Neural cell (in vitro differentiated cells): Measurements from ENCODE around the gene ARTN. TPM values are rescaled to one million over a fixed set of nuclear protein-coding genes. Genes with fewer than 3 reads are reported as not detected.

Experiments
- H2AFZ ChIP-seq: fragments of 200-600, 300-800 bp; sonication (generic), shearing (Covaris generic); 2 replicates; pipeline ENCODE4 v1.6.0; 2014; ENCODE audit warnings: low read depth, mild to moderate bottlenecking, antibody characterized with exemption, low read length, moderate library complexity
- H3F3A ChIP-seq: fragments of 200-600 bp; shearing (Covaris generic); 2 replicates; pipeline ENCODE4 v1.6.1; 2016; ENCODE audit warnings: mild to moderate bottlenecking, moderate library complexity, mixed read lengths, antibody characterized with exemption, low read length; ENCODE audit not compliant: insufficient read depth, poor library complexity, severe bottlenecking
- H3K27ac ChIP-seq: fragments of 200-600, 300-800 bp; sonication (generic), shearing (Covaris generic); 2 replicates; pipeline ENCODE4 v1.5.1; 2014; ENCODE audit warnings: mild to moderate bottlenecking, low read length, moderate library complexity
- H3K27me3 ChIP-seq: fragments of 300-800, 200-600 bp; sonication (generic), shearing (Covaris generic); 2 replicates; pipeline ENCODE4 v1.6.0; 2014; ENCODE audit warnings: mild to moderate bottlenecking, low read depth, low read length, moderate library complexity; ENCODE audit not compliant: insufficient read depth
- H3K36me3 ChIP-seq: fragments of 300-800, 200-600 bp; sonication (generic), shearing (Covaris generic); 2 replicates; pipeline ENCODE4 v1.5.1; 2014; ENCODE audit warnings: mild to moderate bottlenecking, antibody characterized with exemption, low read length, moderate library complexity; ENCODE audit not compliant: insufficient read depth
- H3K4me2 ChIP-seq: fragments of 300-800, 200-600 bp; sonication (generic), shearing (Covaris generic); 2 replicates; pipeline ENCODE4 v1.6.0; 2014; ENCODE audit warnings: mild to moderate bottlenecking, low read length
- H3K4me3 ChIP-seq: fragments of 300-800, 200-600 bp; sonication (generic), shearing (Covaris generic); 2 replicates; pipeline ENCODE4 v1.5.1; 2014; ENCODE audit warnings: mild to moderate bottlenecking, low read length, moderate library complexity
- H3K79me2 ChIP-seq: fragments of 200-600 bp; shearing (Covaris generic); replicated peaks from 2 replicates; pipeline ENCODE4 v1.6.0; 2014; ENCODE audit warnings: mild to moderate bottlenecking, low read length, moderate library complexity; ENCODE audit not compliant: insufficient read depth
- H3K9ac ChIP-seq: fragments of 300-800, 200-600 bp; sonication (generic), shearing (Covaris generic); 2 replicates; pipeline ENCODE4 v1.6.1; 2016; ENCODE audit warnings: mild to moderate bottlenecking, low read length, mixed read lengths
- H3K9me2 ChIP-seq: fragments of 200-600 bp; shearing (Covaris generic); 2 replicates; pipeline ENCODE4 v1.6.1; 2016; ENCODE audit warnings: mild to moderate bottlenecking, low read length, mixed read lengths; ENCODE audit not compliant: insufficient read depth
- H3K9me3 ChIP-seq: fragments of 200-600, 300-800 bp; sonication (generic), shearing (Covaris generic); 2 replicates; pipeline ENCODE4 v1.6.1; 2016; ENCODE audit warnings: mild to moderate bottlenecking, mixed run types, low read length, moderate library complexity, mixed read lengths
- H4K20me1 ChIP-seq: fragments of 200-600 bp; shearing (Covaris generic); 2 replicates; pipeline ENCODE4 v1.6.1; 2016; ENCODE audit warnings: mild to moderate bottlenecking, mixed run types; ENCODE audit not compliant: insufficient read depth
- EP300 ChIP-seq: fragments of 450-650 bp; conservative IDR thresholded peaks from 2 replicates; pipeline ENCODE4 v1.6.1; 2014; ENCODE audit warnings: antibody characterized with exemption, mild to moderate bottlenecking, moderate library complexity; ENCODE audit not compliant: poor library complexity, severe bottlenecking
- EZH2 ChIP-seq: fragments of 200-600, 300-800 bp; shearing (Covaris generic), sonication (generic); IDR thresholded peaks from 2 replicates; pipeline ENCODE4 v1.6.1; 2014; ENCODE audit warnings: antibody characterized with exemption, low read length, borderline replicate concordance, mild to moderate bottlenecking; ENCODE audit not compliant: insufficient read depth, poor library complexity, severe bottlenecking
- MXI1 ChIP-seq: fragments of 450-650 bp; conservative IDR thresholded peaks from 2 replicates; pipeline ENCODE4 v1.6.1; 2014; ENCODE audit warnings: antibody characterized with exemption, mild to moderate bottlenecking; ENCODE audit not compliant: poor library complexity, severe bottlenecking
- POLR2AphosphoS5 ChIP-seq: IDR thresholded peaks from 2 replicates; pipeline ENCODE4 v1.6.1; 2012
- RAD21 ChIP-seq: fragments of 450-650 bp; conservative IDR thresholded peaks from 2 replicates; pipeline ENCODE4 v1.6.1; 2014; ENCODE audit warnings: antibody characterized with exemption, mild to moderate bottlenecking, moderate library complexity
- SMC3 ChIP-seq: fragments of 450-650 bp; conservative IDR thresholded peaks from 2 replicates; pipeline ENCODE4 v1.6.1; 2014; ENCODE audit warnings: antibody characterized with exemption, mild to moderate bottlenecking, moderate library complexity; ENCODE audit not compliant: poor library complexity
- TAF1 ChIP-seq: IDR thresholded peaks from 2 replicates; pipeline ENCODE4 v1.6.1; 2012; ENCODE audit warnings: low read depth
- polyA plus RNA-seq: library from polyadenylated mRNA; depleted of rRNA; stranded (reverse); fragments of >200 nt; gene quantifications from 2 replicates; pipeline ENCODE4 v1.2.3, GENCODE V29; 2014
- TF ChIP-seq, protein P1 (sequence below): fragments of 450-650 bp; IDR thresholded peaks from 2 replicates; pipeline ENCODE4 v1.5.1; 2014; ENCODE audit warnings: antibody characterized with exemption, mild to moderate bottlenecking, moderate library complexity; ENCODE audit not compliant: poor library complexity, severe bottlenecking
- TF ChIP-seq, protein P2 (sequence below): IDR thresholded peaks from 2 replicates; pipeline ENCODE4 v1.6.1; 2012; ENCODE audit warnings: borderline replicate concordance

The ARTN gene
- polyA plus RNA-seq, 1 donor from 2014 or later, result 1.4 TPM

DNA sequence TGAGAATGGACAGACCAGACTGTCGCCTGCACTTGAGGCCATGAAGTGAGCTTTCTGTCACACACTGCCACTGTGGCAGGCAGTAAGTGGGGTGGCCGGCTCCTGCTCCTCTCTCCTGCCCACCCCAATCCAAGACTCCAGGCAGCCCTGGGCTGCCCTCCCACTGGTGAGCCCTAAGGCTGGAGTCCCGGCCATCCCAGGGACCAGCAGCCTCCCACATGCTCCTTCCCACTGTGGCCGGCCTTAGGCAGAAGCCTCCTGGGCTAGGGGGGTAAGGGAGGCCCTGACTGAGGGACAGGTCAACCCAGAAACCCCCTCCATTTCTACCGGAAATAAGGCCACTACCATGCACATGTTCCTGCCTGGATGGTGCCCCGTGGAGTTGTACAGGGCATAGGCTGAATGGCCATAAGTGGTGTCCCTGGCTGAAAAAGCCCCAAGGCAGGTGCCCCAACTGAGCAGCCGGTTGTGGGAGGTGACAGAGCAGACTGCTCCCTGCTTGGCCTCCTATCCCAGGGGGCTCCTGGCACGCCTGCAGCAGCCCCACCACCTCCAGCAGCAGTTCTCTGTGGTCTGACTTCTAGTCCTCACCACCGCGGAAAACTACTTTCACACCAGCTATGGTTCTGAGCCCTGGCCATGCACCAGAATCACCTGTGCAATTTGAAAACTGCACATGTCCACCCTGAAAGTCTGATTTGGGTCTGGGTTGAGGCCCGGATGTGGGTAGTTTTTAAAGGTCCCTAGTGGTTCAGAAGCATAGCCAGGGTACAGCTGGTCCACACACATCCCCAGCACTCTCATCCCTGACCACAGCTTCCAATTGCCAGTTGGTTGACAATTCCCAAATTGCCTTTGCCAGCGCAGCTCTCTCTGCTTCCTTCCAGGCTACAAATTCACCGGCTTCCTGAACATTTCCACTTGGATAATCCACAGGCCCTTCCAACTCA lies 1.6 kb upstream of the ARTN start:
- no peak overlapping the region for H3K27ac ChIP-seq
- H3K4me3 ChIP-seq, result no peak overlapping the region
- H3K79me2 ChIP-seq, result no peaks in the 10 kb centered on the region
- no peaks in the 10 kb centered on the region for H3K36me3 ChIP-seq
- no peaks in the 10 kb centered on the region for H3F3A ChIP-seq
- H2AFZ ChIP-seq, result no peak overlapping the region
- no peak for TF ChIP-seq EP300
- no peak for TF ChIP-seq TAF1
- TF ChIP-seq EZH2, result no peak
- TF ChIP-seq, protein P1, sequence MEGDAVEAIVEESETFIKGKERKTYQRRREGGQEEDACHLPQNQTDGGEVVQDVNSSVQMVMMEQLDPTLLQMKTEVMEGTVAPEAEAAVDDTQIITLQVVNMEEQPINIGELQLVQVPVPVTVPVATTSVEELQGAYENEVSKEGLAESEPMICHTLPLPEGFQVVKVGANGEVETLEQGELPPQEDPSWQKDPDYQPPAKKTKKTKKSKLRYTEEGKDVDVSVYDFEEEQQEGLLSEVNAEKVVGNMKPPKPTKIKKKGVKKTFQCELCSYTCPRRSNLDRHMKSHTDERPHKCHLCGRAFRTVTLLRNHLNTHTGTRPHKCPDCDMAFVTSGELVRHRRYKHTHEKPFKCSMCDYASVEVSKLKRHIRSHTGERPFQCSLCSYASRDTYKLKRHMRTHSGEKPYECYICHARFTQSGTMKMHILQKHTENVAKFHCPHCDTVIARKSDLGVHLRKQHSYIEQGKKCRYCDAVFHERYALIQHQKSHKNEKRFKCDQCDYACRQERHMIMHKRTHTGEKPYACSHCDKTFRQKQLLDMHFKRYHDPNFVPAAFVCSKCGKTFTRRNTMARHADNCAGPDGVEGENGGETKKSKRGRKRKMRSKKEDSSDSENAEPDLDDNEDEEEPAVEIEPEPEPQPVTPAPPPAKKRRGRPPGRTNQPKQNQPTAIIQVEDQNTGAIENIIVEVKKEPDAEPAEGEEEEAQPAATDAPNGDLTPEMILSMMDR, result no peak
- TF ChIP-seq RAD21, result no peak
- TF ChIP-seq MXI1, result no peak
- no peak for TF ChIP-seq POLR2AphosphoS5
- no peak for TF ChIP-seq SMC3
- TF ChIP-seq, protein P2, sequence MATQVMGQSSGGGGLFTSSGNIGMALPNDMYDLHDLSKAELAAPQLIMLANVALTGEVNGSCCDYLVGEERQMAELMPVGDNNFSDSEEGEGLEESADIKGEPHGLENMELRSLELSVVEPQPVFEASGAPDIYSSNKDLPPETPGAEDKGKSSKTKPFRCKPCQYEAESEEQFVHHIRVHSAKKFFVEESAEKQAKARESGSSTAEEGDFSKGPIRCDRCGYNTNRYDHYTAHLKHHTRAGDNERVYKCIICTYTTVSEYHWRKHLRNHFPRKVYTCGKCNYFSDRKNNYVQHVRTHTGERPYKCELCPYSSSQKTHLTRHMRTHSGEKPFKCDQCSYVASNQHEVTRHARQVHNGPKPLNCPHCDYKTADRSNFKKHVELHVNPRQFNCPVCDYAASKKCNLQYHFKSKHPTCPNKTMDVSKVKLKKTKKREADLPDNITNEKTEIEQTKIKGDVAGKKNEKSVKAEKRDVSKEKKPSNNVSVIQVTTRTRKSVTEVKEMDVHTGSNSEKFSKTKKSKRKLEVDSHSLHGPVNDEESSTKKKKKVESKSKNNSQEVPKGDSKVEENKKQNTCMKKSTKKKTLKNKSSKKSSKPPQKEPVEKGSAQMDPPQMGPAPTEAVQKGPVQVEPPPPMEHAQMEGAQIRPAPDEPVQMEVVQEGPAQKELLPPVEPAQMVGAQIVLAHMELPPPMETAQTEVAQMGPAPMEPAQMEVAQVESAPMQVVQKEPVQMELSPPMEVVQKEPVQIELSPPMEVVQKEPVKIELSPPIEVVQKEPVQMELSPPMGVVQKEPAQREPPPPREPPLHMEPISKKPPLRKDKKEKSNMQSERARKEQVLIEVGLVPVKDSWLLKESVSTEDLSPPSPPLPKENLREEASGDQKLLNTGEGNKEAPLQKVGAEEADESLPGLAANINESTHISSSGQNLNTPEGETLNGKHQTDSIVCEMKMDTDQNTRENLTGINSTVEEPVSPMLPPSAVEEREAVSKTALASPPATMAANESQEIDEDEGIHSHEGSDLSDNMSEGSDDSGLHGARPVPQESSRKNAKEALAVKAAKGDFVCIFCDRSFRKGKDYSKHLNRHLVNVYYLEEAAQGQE, result no peak
- H3K4me2 ChIP-seq, result no peak overlapping the region
- H3K9me2 ChIP-seq, result no peaks in the 10 kb centered on the region
- H3K9ac ChIP-seq, result no peak overlapping the region
- no peaks in the 10 kb centered on the region for H4K20me1 ChIP-seq
- H3K9me3 ChIP-seq, result no peaks in the 10 kb centered on the region
- peaks cover 33% of the 10 kb centered on the region for H3K27me3 ChIP-seq

DNA sequence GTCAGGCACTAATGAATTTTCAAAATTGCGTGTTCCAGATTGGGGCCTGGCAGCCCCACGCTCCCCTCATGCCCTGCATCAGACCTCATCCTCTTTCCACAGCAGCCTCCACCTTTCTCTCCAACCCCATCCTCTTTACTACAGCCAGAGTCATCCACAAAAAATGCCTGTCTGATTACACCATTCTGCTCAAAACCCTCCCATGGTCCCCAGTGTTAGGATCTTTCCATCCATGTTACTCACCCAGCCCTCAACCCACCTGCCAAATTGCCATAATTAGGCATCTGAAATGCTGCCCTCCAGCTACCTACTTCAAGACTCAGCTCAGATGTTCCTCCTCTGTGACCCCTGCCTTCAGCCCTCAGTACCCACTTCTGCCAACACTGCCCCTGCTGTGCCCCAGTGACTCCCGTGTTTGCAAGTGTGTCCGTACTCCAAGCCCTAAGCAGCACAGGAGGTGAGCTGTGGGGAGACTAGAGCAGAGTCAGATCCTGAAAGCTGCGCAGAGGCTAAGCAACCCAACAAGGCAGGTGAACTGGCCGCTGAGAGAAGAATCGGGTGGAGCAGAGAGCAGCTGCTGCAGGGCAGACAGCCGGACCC lies 715 bp upstream of the ARTN start:
- Histone ChIP-seq H3F3A (no peaks in the 10 kb centered on the region), H3K27me3 (peaks cover 34% of the 10 kb centered on the region)

More for the DNA sequence above, 715 bp upstream of the ARTN start:
- Histone ChIP-seq H3K4me3 (no peak overlapping the region), H3K27ac (no peak overlapping the region), H2AFZ (no peak overlapping the region), H3K4me2 (no peak overlapping the region), H3K9ac (no peak overlapping the region), H3K9me3 (no peaks in the 10 kb centered on the region), H3K36me3 (no peaks in the 10 kb centered on the region), H3K79me2 (no peaks in the 10 kb centered on the region), H3K9me2 (no peaks in the 10 kb centered on the region), H4K20me1 (no peaks in the 10 kb centered on the region)
- TF ChIP-seq EP300 (no peak), MXI1 (no peak), POLR2AphosphoS5 (no peak), EZH2 (no peak), RAD21 (no peak), SMC3 (no peak), TAF1 (no peak)
- TF ChIP-seq, protein P2, result no peak
- TF ChIP-seq, protein P1, result no peak
